Progenitor cell of endocrine pancreas (in vitro differentiated cells): ENCODE measurements around the gene CD4. TPM values are rescaled to one million over a fixed set of nuclear protein-coding genes. Genes with fewer than 3 reads are reported as not detected.

ENCODE experiments used
- DNase-seq: peaks from one replicate; pipeline ENCODE4 v3.0.0; 2021; ENCODE audit warnings: low spot score; ENCODE audit not compliant: unreplicated experiment
- H3K27ac Mint-ChIP-seq: 2 replicates; pipeline ENCODE4 v1.8.0; 2021; ENCODE audit warnings: mild to moderate bottlenecking, moderate library complexity, mixed read lengths
- H3K27me3 Mint-ChIP-seq: 2 replicates; pipeline ENCODE4 v1.8.0; 2021; ENCODE audit warnings: mixed read lengths
- H3K36me3 Mint-ChIP-seq: 2 replicates; pipeline ENCODE4 v1.8.0; 2022; ENCODE audit warnings: mixed read lengths; ENCODE audit not compliant: insufficient read depth
- H3K4me1 Mint-ChIP-seq: 2 replicates; pipeline ENCODE4 v1.8.0; 2021; ENCODE audit warnings: low read depth, mixed read lengths
- H3K4me3 Mint-ChIP-seq: 2 replicates; pipeline ENCODE4 v1.8.0; 2021; ENCODE audit warnings: low read depth, mild to moderate bottlenecking, moderate library complexity, mixed read lengths
- H3K9me3 Mint-ChIP-seq: 2 replicates; pipeline ENCODE4 v1.8.0; 2021; ENCODE audit warnings: low read depth, mixed read lengths
- CTCF ChIP-seq: fragments of 200-600 bp; sonication (generic); IDR thresholded peaks from one replicate; pipeline ENCODE4 v1.5.0; 2021; ENCODE audit warnings: antibody characterized with exemption, mild to moderate bottlenecking; ENCODE audit not compliant: unreplicated experiment
- total RNA-seq: library from RNA; stranded (reverse); gene quantifications from 2 replicates; pipeline ENCODE4 v1.2.1, GENCODE V29; 2021

The CD4 gene
- total RNA-seq, 1 donor from 2014 or later, result 1.5 TPM

- H3K4me1 Mint-ChIP-seq, result peaks cover 44% of the 10 kb centered on the region
- peaks cover 3% of the 10 kb centered on the region for H3K9me3 Mint-ChIP-seq
- no peak for TF ChIP-seq CTCF
- H3K4me3 Mint-ChIP-seq, result peak within 1 kb of the TSS; percentile 82
- peak within 1 kb of the TSS; percentile 92 for H3K27ac Mint-ChIP-seq
- DNase-seq, result peak; percentile 70
- H3K27me3 Mint-ChIP-seq, result peaks cover 2% of the 10 kb centered on the region
- peaks cover 11% of the 10 kb centered on the region for H3K36me3 Mint-ChIP-seq
Measured at GRCh38 chr12:6765634-6766581, 23.4 kb upstream of the CD4 start, which contains the start of gene PTMS. Gene PTMS (plus strand): TSS chr12:6766363. CDS start chr12:6766706, 343 bp downstream.

- Mint-ChIP-seq H3K27ac (peak overlapping the region; percentile 92), H3K4me3 (peak overlapping the region; percentile 82), H3K27me3 (peaks cover 10% of the 10 kb centered on the region), H3K36me3 (peaks cover 20% of the 10 kb centered on the region), H3K9me3 (peaks cover 3% of the 10 kb centered on the region), H3K4me1 (peaks cover 44% of the 10 kb centered on the region)
- DNase-seq, result peak; percentile 91
- TF ChIP-seq CTCF, result peak; percentile 89
Measured at GRCh38 chr12:6766651-6767349, 22.5 kb upstream of the CD4 start.

DNA sequence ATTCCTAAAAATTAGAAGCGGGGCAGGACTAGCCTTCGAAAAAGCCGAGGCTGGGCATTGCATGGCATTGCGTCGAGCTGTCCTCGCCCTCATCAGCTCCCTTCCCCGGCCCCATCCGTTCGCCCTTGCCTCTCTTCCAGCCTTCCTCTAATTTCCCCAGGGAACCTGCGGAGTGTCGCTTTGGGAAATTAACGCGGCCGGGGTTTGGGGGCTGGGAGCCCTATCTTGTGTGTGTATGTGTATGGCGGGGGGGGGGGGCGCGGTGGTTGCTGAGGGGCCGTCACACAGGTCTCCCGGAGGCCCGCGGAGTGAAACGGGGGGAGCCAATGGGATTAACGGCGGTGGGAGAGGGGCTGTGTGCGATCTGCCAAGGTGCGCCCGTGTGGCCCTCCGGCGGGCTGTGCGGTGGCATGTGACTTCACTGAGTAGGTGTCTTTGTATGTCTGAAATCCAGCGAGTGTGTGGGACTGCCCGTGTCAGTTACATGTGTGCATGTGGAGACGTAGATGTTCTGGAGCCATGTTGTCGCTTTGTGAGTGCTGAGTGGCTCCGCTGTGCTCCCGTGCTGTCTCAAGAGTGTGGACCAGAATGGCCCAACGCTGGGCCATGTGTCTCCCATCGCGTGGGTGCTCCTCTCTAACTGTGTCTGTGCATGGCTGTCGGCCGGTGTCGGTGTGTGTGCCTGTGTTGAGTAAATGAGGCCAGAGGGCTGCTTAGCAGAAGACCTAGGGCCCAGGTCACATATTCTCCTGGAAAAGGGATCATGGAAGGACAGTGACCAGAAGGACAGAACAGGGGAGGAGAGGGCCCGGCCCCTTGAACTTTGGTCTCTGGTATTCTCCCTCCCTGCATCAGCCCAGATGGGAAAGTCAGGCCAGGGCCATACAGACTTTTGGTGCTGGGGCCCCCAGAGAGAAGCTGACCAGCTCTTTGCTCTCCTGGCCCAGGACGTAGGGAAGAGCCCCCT is 21.7 kb upstream of the CD4 start:
- H3K27ac Mint-ChIP-seq, result peak overlapping the region; percentile 92
- no peaks in the 10 kb centered on the region for H3K9me3 Mint-ChIP-seq
- peaks cover 22% of the 10 kb centered on the region for H3K36me3 Mint-ChIP-seq
- DNase-seq, result no peak
- H3K4me1 Mint-ChIP-seq, result peaks cover 46% of the 10 kb centered on the region
- TF ChIP-seq CTCF, result no peak
- H3K27me3 Mint-ChIP-seq, result peaks cover 16% of the 10 kb centered on the region
- peak overlapping the region; percentile 82 for H3K4me3 Mint-ChIP-seq

DNA sequence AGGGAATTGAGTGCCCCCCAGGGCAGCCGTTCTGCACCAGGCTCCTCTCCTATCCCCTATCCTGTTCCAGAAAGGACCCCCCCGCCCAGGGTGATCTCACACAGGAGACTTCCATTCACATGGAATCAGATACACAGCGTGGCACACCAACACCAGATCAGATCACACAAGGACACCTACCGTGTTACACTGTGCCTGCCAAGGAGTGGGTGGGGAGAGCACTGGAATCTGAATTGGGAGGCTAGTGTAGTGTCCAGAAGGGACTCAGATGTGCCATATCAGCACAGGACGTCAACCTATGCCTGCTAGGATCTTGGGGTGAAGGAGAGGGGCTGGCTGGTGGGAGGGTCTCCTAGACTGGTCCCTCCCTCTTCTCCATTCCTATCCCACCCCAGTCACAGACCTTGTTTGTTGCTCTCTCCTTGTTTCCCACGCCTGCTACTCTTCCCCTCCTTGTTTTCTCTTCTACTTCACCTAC is 20.9 kb upstream of the CD4 start:
- peaks cover 24% of the 10 kb centered on the region for H3K27me3 Mint-ChIP-seq
- H3K27ac Mint-ChIP-seq, result peak overlapping the region; percentile 92
- peaks cover 47% of the 10 kb centered on the region for H3K4me1 Mint-ChIP-seq
- peak overlapping the region; percentile 82 for H3K4me3 Mint-ChIP-seq
- H3K36me3 Mint-ChIP-seq, result peaks cover 24% of the 10 kb centered on the region
- DNase-seq, result no peak
- no peaks in the 10 kb centered on the region for H3K9me3 Mint-ChIP-seq
- no peak for TF ChIP-seq CTCF
